ENCODE data around the gene ARID1A. TPM values are rescaled to one million over a fixed set of nuclear protein-coding genes. Genes with fewer than 3 reads are reported as not detected.

Gene ARID1A
- total and polyA plus RNA-seq, 9 of the 15 experiments (the other 6 are each of a cell fraction or from before 2014, with no cell fraction given): 8.3 to 88.3 (median 22.5) TPM

DNA sequence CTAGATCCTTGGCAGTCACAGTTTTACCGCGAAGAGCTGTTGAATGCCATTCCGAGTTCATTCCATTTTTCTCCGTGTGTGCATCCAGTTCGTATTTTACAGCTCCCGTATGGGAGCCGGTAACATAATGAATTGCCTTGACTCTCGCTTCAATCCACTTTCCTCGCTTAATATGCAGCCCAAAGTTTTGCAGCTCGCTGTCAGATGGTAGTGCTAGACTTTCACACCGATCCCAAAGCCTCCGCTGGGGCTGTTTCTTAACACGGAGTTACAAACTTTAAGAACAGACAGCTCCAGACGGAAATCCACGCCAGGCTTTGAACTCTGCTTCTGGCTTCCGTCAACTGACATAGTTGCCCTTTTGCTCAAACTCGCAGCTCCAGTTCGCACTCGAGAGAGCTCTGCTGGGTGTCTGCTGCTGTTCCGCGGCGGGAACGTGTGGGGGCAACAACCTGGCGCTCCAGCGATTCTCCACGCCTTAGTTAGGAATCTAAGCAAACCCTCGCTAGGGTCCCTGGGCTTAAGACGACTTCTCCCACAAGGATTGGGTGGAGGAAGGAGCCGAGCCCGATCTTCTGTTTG, 3.5 kb upstream of the ARID1A start (continued):
- TF ChIP-seq, protein P1, sequence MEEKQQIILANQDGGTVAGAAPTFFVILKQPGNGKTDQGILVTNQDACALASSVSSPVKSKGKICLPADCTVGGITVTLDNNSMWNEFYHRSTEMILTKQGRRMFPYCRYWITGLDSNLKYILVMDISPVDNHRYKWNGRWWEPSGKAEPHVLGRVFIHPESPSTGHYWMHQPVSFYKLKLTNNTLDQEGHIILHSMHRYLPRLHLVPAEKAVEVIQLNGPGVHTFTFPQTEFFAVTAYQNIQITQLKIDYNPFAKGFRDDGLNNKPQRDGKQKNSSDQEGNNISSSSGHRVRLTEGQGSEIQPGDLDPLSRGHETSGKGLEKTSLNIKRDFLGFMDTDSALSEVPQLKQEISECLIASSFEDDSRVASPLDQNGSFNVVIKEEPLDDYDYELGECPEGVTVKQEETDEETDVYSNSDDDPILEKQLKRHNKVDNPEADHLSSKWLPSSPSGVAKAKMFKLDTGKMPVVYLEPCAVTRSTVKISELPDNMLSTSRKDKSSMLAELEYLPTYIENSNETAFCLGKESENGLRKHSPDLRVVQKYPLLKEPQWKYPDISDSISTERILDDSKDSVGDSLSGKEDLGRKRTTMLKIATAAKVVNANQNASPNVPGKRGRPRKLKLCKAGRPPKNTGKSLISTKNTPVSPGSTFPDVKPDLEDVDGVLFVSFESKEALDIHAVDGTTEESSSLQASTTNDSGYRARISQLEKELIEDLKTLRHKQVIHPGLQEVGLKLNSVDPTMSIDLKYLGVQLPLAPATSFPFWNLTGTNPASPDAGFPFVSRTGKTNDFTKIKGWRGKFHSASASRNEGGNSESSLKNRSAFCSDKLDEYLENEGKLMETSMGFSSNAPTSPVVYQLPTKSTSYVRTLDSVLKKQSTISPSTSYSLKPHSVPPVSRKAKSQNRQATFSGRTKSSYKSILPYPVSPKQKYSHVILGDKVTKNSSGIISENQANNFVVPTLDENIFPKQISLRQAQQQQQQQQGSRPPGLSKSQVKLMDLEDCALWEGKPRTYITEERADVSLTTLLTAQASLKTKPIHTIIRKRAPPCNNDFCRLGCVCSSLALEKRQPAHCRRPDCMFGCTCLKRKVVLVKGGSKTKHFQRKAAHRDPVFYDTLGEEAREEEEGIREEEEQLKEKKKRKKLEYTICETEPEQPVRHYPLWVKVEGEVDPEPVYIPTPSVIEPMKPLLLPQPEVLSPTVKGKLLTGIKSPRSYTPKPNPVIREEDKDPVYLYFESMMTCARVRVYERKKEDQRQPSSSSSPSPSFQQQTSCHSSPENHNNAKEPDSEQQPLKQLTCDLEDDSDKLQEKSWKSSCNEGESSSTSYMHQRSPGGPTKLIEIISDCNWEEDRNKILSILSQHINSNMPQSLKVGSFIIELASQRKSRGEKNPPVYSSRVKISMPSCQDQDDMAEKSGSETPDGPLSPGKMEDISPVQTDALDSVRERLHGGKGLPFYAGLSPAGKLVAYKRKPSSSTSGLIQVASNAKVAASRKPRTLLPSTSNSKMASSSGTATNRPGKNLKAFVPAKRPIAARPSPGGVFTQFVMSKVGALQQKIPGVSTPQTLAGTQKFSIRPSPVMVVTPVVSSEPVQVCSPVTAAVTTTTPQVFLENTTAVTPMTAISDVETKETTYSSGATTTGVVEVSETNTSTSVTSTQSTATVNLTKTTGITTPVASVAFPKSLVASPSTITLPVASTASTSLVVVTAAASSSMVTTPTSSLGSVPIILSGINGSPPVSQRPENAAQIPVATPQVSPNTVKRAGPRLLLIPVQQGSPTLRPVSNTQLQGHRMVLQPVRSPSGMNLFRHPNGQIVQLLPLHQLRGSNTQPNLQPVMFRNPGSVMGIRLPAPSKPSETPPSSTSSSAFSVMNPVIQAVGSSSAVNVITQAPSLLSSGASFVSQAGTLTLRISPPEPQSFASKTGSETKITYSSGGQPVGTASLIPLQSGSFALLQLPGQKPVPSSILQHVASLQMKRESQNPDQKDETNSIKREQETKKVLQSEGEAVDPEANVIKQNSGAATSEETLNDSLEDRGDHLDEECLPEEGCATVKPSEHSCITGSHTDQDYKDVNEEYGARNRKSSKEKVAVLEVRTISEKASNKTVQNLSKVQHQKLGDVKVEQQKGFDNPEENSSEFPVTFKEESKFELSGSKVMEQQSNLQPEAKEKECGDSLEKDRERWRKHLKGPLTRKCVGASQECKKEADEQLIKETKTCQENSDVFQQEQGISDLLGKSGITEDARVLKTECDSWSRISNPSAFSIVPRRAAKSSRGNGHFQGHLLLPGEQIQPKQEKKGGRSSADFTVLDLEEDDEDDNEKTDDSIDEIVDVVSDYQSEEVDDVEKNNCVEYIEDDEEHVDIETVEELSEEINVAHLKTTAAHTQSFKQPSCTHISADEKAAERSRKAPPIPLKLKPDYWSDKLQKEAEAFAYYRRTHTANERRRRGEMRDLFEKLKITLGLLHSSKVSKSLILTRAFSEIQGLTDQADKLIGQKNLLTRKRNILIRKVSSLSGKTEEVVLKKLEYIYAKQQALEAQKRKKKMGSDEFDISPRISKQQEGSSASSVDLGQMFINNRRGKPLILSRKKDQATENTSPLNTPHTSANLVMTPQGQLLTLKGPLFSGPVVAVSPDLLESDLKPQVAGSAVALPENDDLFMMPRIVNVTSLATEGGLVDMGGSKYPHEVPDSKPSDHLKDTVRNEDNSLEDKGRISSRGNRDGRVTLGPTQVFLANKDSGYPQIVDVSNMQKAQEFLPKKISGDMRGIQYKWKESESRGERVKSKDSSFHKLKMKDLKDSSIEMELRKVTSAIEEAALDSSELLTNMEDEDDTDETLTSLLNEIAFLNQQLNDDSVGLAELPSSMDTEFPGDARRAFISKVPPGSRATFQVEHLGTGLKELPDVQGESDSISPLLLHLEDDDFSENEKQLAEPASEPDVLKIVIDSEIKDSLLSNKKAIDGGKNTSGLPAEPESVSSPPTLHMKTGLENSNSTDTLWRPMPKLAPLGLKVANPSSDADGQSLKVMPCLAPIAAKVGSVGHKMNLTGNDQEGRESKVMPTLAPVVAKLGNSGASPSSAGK (IDR thresholded peaks at IDR 0.05): peak; percentile 56; the same call in 1 of the 2 replicates
- TF ChIP-seq L3MBTL2 (IDR thresholded peaks at IDR 0.05) (peak; percentile 83), ZNF77 (CRISPR knock-in tag; IDR thresholded peaks at IDR 0.05) (no peak), POLR2AphosphoS2 (IDR thresholded peaks at IDR 0.05; ENCODE audit: low read length) (no peak), SMC3 (conservative IDR thresholded peaks at IDR 0.05; ENCODE audit: insufficient read depth, low read depth, low read length) (no peak), POLR2B (IDR thresholded peaks at IDR 0.05; ENCODE audit: low read depth, partially characterized antibody) (peak; percentile 74), RAD21 (CRISPR knock-in tag; conservative IDR thresholded peaks at IDR 0.05 in 1 of 2, IDR thresholded peaks at IDR 0.05 in 1 of 2) (peak in 1 of 2 experiments; percentile 42; a peak in 2 of 4 replicates), SREBF2 (CRISPR knock-in tag; IDR thresholded peaks at IDR 0.05) (no peak), CBFA2T3 (IDR thresholded peaks at IDR 0.05) (no peak)
- TF ChIP-seq, protein P2, sequence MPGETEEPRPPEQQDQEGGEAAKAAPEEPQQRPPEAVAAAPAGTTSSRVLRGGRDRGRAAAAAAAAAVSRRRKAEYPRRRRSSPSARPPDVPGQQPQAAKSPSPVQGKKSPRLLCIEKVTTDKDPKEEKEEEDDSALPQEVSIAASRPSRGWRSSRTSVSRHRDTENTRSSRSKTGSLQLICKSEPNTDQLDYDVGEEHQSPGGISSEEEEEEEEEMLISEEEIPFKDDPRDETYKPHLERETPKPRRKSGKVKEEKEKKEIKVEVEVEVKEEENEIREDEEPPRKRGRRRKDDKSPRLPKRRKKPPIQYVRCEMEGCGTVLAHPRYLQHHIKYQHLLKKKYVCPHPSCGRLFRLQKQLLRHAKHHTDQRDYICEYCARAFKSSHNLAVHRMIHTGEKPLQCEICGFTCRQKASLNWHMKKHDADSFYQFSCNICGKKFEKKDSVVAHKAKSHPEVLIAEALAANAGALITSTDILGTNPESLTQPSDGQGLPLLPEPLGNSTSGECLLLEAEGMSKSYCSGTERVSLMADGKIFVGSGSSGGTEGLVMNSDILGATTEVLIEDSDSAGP (CRISPR knock-in tag; IDR thresholded peaks at IDR 0.05): no peak
- TF ChIP-seq, protein P3, sequence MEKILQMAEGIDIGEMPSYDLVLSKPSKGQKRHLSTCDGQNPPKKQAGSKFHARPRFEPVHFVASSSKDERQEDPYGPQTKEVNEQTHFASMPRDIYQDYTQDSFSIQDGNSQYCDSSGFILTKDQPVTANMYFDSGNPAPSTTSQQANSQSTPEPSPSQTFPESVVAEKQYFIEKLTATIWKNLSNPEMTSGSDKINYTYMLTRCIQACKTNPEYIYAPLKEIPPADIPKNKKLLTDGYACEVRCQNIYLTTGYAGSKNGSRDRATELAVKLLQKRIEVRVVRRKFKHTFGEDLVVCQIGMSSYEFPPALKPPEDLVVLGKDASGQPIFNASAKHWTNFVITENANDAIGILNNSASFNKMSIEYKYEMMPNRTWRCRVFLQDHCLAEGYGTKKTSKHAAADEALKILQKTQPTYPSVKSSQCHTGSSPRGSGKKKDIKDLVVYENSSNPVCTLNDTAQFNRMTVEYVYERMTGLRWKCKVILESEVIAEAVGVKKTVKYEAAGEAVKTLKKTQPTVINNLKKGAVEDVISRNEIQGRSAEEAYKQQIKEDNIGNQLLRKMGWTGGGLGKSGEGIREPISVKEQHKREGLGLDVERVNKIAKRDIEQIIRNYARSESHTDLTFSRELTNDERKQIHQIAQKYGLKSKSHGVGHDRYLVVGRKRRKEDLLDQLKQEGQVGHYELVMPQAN (IDR thresholded peaks at IDR 0.05; ENCODE audit: borderline replicate concordance): no peak
- TF ChIP-seq, protein P4, sequence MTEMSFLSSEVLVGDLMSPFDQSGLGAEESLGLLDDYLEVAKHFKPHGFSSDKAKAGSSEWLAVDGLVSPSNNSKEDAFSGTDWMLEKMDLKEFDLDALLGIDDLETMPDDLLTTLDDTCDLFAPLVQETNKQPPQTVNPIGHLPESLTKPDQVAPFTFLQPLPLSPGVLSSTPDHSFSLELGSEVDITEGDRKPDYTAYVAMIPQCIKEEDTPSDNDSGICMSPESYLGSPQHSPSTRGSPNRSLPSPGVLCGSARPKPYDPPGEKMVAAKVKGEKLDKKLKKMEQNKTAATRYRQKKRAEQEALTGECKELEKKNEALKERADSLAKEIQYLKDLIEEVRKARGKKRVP (CRISPR knock-in tag; IDR thresholded peaks at IDR 0.05): no peak

Data from K562 (cell line).